Measurements from ENCODE around the gene FBXO24. TPM values are rescaled to one million over a fixed set of nuclear protein-coding genes. Genes with fewer than 3 reads are reported as not detected.

The FBXO24 gene
- polyA plus RNA-seq, 2 donors: 0.33 to 0.81 TPM

GRCh38 chr7:100573691-100574361 is 12.3 kb upstream of the FBXO24 start, which contains the start of gene SAP25:
Gene SAP25, minus strand, starts transcription at chr7:100573900. Its CDS starts 158 bp downstream, at chr7:100573742.
- H3K9me3 ChIP-seq (ENCODE audit: control insufficient read depth in 2 of 2, insufficient read depth in 1 of 2, low read depth in 1 of 2, low read length in 1 of 2): no peaks in the 10 kb centered on the region
- WGBS, 2 donors: 92 to 93% methylated on average over 67 to 70 of the region's 70 CpGs
- H3K4me3 ChIP-seq (ENCODE audit: low read depth in 1 of 2, low read length in 2 of 2): no peak within 1 kb of the TSS
- no peak within 1 kb of the TSS for H3K27ac ChIP-seq (ENCODE audit: low read depth in 2 of 2, low read length in 1 of 2)
- peaks cover 11 to 49% of the 10 kb centered on the region in 2 donors for H3K36me3 ChIP-seq (ENCODE audit: control insufficient read depth in 2 of 2, insufficient read depth in 2 of 2, low read length in 1 of 2)
- H3K4me1 ChIP-seq (ENCODE audit: control insufficient read depth in 2 of 2, insufficient read depth in 2 of 2, low read length in 1 of 2): peaks cover 0 to 19% of the 10 kb centered on the region in 2 donors
- no peaks in the 10 kb centered on the region for H3K27me3 ChIP-seq (ENCODE audit: control insufficient read depth in 1 of 2, insufficient read depth in 2 of 2, low read length in 2 of 2)

DNA sequence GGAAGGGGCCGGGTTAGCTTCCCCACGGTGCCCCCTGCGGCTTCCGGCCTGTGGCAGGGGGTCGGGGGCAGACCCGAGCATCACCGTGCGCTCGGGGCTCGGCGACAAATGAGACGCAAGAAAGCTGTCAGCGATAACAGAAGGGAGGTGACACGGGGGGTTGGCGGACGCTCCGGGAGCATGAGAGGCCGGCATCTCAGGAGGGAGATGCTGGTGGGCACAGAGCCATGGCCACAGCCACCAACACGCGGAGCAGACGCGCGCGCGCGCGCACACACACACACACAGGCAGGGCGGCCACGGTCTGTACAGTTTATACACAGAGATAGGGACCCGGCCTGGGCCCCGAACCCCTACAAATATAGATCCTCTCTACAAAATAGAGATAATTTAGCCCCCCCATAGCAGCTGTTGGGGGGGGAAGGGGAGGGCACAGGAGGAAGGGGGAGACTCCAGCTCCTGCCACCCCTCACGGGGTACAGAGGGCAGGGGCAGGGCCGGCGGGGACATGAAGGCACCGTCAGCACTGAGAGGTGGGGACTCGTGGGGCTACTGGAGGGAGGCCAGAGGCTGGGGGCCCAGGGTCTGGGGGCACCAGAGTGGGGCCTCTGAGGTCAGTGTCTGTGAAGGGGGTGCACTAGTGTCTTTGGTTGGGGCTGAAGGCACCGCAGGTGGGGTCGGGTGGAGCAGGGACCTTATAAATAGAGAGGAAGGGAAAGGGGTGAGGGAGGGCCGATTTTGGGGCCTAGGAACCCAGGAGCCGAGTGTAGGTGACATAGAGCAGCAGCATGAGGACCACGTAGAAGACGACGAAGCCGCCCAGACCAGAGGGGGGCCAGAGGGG is 11.5 kb upstream of the FBXO24 start:
- Histone ChIP-seq H3K4me1 (ENCODE audit: control insufficient read depth in 2 of 2, insufficient read depth in 2 of 2, low read length in 1 of 2) (peaks cover 0 to 13% of the 10 kb centered on the region in 2 donors), H3K27ac (ENCODE audit: low read depth in 2 of 2, low read length in 1 of 2) (no peak overlapping the region), H3K9me3 (ENCODE audit: control insufficient read depth in 2 of 2, insufficient read depth in 1 of 2, low read depth in 1 of 2, low read length in 1 of 2) (no peaks in the 10 kb centered on the region), H3K4me3 (ENCODE audit: low read depth in 1 of 2, low read length in 2 of 2) (no peak overlapping the region), H3K36me3 (ENCODE audit: control insufficient read depth in 2 of 2, insufficient read depth in 2 of 2, low read length in 1 of 2) (peaks cover 11 to 53% of the 10 kb centered on the region in 2 donors), H3K27me3 (ENCODE audit: control insufficient read depth in 1 of 2, insufficient read depth in 2 of 2, low read length in 2 of 2) (no peaks in the 10 kb centered on the region)
- WGBS, 2 donors: 93 to 94% methylated on average over 44 of the region's 44 CpGs

GRCh38 chr7:100575206-100575631 is 10.9 kb upstream of the FBXO24 start:
- Histone ChIP-seq H3K4me1 (ENCODE audit: control insufficient read depth in 2 of 2, insufficient read depth in 2 of 2, low read length in 1 of 2) (peaks cover 0 to 8% of the 10 kb centered on the region in 2 donors), H3K36me3 (ENCODE audit: control insufficient read depth in 2 of 2, insufficient read depth in 2 of 2, low read length in 1 of 2) (peaks cover 11 to 59% of the 10 kb centered on the region in 2 donors), H3K9me3 (ENCODE audit: control insufficient read depth in 2 of 2, insufficient read depth in 1 of 2, low read depth in 1 of 2, low read length in 1 of 2) (no peaks in the 10 kb centered on the region), H3K27ac (ENCODE audit: low read depth in 2 of 2, low read length in 1 of 2) (no peak overlapping the region), H3K4me3 (ENCODE audit: low read depth in 1 of 2, low read length in 2 of 2) (no peak overlapping the region), H3K27me3 (ENCODE audit: control insufficient read depth in 1 of 2, insufficient read depth in 2 of 2, low read length in 2 of 2) (no peaks in the 10 kb centered on the region)
- 77 to 83% methylated on average over 14 of the region's 14 CpGs for WGBS, 2 donors

DNA sequence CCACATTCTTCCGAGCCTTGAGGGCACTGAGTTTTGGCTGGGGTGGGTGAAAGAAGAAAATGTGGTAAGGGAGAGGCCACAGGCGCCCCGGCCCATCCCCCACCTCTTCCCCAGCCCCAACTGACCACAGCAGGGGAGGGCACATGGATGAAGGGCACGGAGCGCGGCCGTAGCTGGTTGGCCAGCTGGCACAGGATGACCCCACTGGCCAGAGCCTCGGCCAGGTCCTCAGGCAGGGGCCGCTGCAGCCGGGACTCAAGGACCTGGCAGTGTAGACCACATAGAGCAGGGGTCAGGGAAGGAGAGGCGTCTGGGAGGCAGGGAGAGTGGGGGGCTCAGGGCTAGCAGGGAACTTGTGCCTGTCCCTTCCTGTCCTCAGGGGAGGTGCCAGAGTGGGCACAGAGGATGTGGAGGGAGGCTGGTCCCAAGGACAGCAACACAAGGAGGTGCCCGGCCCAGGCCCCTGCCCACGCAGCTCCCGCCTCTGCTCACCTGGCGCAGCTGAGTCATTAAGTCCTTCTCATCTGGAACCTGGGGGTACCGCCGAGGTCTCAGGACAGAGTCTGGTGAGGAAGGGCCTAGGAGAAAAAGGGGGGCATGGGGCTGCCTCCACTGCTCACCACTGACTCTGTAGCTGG is 10.3 kb upstream of the FBXO24 start:
- no peak overlapping the region for H3K4me3 ChIP-seq (ENCODE audit: low read depth in 1 of 2, low read length in 2 of 2)

GRCh38 chr7:100576384-100576993 is 9.6 kb upstream of the FBXO24 start:
- no peak overlapping the region for H3K27ac ChIP-seq (ENCODE audit: low read depth in 2 of 2, low read length in 1 of 2)
- H3K9me3 ChIP-seq (ENCODE audit: control insufficient read depth in 2 of 2, insufficient read depth in 1 of 2, low read depth in 1 of 2, low read length in 1 of 2): no peaks in the 10 kb centered on the region
- H3K4me1 ChIP-seq (ENCODE audit: control insufficient read depth in 2 of 2, insufficient read depth in 2 of 2, low read length in 1 of 2): peaks cover 0 to 3% of the 10 kb centered on the region in 2 donors
- WGBS, 2 donors: 96 to 97% methylated on average over 13 of the region's 13 CpGs
- no peaks in the 10 kb centered on the region for H3K27me3 ChIP-seq (ENCODE audit: control insufficient read depth in 1 of 2, insufficient read depth in 2 of 2, low read length in 2 of 2)
- H3K36me3 ChIP-seq (ENCODE audit: control insufficient read depth in 2 of 2, insufficient read depth in 2 of 2, low read length in 1 of 2): peaks cover 11 to 71% of the 10 kb centered on the region in 2 donors
- no peak overlapping the region for H3K4me3 ChIP-seq (ENCODE audit: low read depth in 1 of 2, low read length in 2 of 2)

More for the DNA sequence above, 10.3 kb upstream of the FBXO24 start:
- H3K27me3 ChIP-seq (ENCODE audit: control insufficient read depth in 1 of 2, insufficient read depth in 2 of 2, low read length in 2 of 2): no peaks in the 10 kb centered on the region
- H3K27ac ChIP-seq (ENCODE audit: low read depth in 2 of 2, low read length in 1 of 2): no peak overlapping the region
- WGBS, 2 donors: 88 to 89% methylated on average over 17 of the region's 17 CpGs
- peaks cover 11 to 66% of the 10 kb centered on the region in 2 donors for H3K36me3 ChIP-seq (ENCODE audit: control insufficient read depth in 2 of 2, insufficient read depth in 2 of 2, low read length in 1 of 2)
- no peaks in the 10 kb centered on the region for H3K9me3 ChIP-seq (ENCODE audit: control insufficient read depth in 2 of 2, insufficient read depth in 1 of 2, low read depth in 1 of 2, low read length in 1 of 2)
- H3K4me1 ChIP-seq (ENCODE audit: control insufficient read depth in 2 of 2, insufficient read depth in 2 of 2, low read length in 1 of 2): peaks cover 0 to 7% of the 10 kb centered on the region in 2 donors

- H3K27ac ChIP-seq (ENCODE audit: low read depth in 2 of 2, low read length in 1 of 2): no peak overlapping the region
- H3K4me1 ChIP-seq (ENCODE audit: control insufficient read depth in 2 of 2, insufficient read depth in 2 of 2, low read length in 1 of 2): peaks cover 5 to 9% of the 10 kb centered on the region in 2 donors
- H3K4me3 ChIP-seq (ENCODE audit: low read depth in 1 of 2, low read length in 2 of 2): no peak overlapping the region
- 94 to 95% methylated on average over 21 to 24 of the region's 24 CpGs for WGBS, 2 donors
- H3K9me3 ChIP-seq (ENCODE audit: control insufficient read depth in 2 of 2, insufficient read depth in 1 of 2, low read depth in 1 of 2, low read length in 1 of 2): no peaks in the 10 kb centered on the region
- no peaks in the 10 kb centered on the region for H3K27me3 ChIP-seq (ENCODE audit: control insufficient read depth in 1 of 2, insufficient read depth in 2 of 2, low read length in 2 of 2)
- peaks cover 11 to 77% of the 10 kb centered on the region in 2 donors for H3K36me3 ChIP-seq (ENCODE audit: control insufficient read depth in 2 of 2, insufficient read depth in 2 of 2, low read length in 1 of 2)
These were observed 9.0 kb upstream of the FBXO24 start for GRCh38 chr7:100577103-100577502.

GRCh38 chr7:100577507-100577906 is 8.6 kb upstream of the FBXO24 start:
- Histone ChIP-seq H3K4me3 (ENCODE audit: low read depth in 1 of 2, low read length in 2 of 2) (no peak overlapping the region), H3K27me3 (ENCODE audit: control insufficient read depth in 1 of 2, insufficient read depth in 2 of 2, low read length in 2 of 2) (no peaks in the 10 kb centered on the region), H3K36me3 (ENCODE audit: control insufficient read depth in 2 of 2, insufficient read depth in 2 of 2, low read length in 1 of 2) (peaks cover 11 to 79% of the 10 kb centered on the region in 2 donors), H3K4me1 (ENCODE audit: control insufficient read depth in 2 of 2, insufficient read depth in 2 of 2, low read length in 1 of 2) (peaks cover 9 to 13% of the 10 kb centered on the region in 2 donors), H3K27ac (ENCODE audit: low read depth in 2 of 2, low read length in 1 of 2) (no peak overlapping the region), H3K9me3 (ENCODE audit: control insufficient read depth in 2 of 2, insufficient read depth in 1 of 2, low read depth in 1 of 2, low read length in 1 of 2) (no peaks in the 10 kb centered on the region)
- 91 to 93% methylated on average over 14 of the region's 14 CpGs for WGBS, 2 donors

GRCh38 chr7:100578246-100579183 is 7.6 kb upstream of the FBXO24 start:
- 91 to 93% methylated on average over 28 of the region's 28 CpGs for WGBS, 2 donors
- H3K36me3 ChIP-seq (ENCODE audit: control insufficient read depth in 2 of 2, insufficient read depth in 2 of 2, low read length in 1 of 2): peaks cover 11 to 76% of the 10 kb centered on the region in 2 donors

More at GRCh38 chr7:100578246-100579183, 7.6 kb upstream of the FBXO24 start:
- Histone ChIP-seq H3K4me3 (ENCODE audit: low read depth in 1 of 2, low read length in 2 of 2) (no peak overlapping the region), H3K27me3 (ENCODE audit: control insufficient read depth in 1 of 2, insufficient read depth in 2 of 2, low read length in 2 of 2) (no peaks in the 10 kb centered on the region), H3K9me3 (ENCODE audit: control insufficient read depth in 2 of 2, insufficient read depth in 1 of 2, low read depth in 1 of 2, low read length in 1 of 2) (no peaks in the 10 kb centered on the region), H3K4me1 (ENCODE audit: control insufficient read depth in 2 of 2, insufficient read depth in 2 of 2, low read length in 1 of 2) (peaks cover 10 to 21% of the 10 kb centered on the region in 2 donors), H3K27ac (ENCODE audit: low read depth in 2 of 2, low read length in 1 of 2) (no peak overlapping the region)
